CD4-positive, alpha-beta T cell (primary cell): ENCODE measurements around the gene TM2D3. TPM values are rescaled to one million over a fixed set of nuclear protein-coding genes. Genes with fewer than 3 reads are reported as not detected.

Experiments
- ATAC-seq: fragments of 200-7000 bp; cut with Tn5 transposase; one replicate; pipeline ENCODE4 v1.10.0; 2022; ENCODE audit warnings: mild to moderate bottlenecking; ENCODE audit not compliant: poor library complexity
- CTCF ChIA-PET: fragments of 350-600 bp; sonication (Branson Sonifier 250); formaldehyde crosslinking; loops from one replicate; lab custom pipeline; 2021; ENCODE audit warnings: antibody characterized with exemption, inconsistent platforms; lab: Charles Lee
- POLR2A ChIA-PET: fragments of 350-600 bp; sonication (Branson Sonifier 250); formaldehyde crosslinking; loops from one replicate; lab custom pipeline; 2021; ENCODE audit warnings: antibody characterized with exemption, inconsistent platforms; lab: Charles Lee
- DNase-seq, 14 experiments: peaks; one replicate each; pipeline ENCODE4 v3.0.0-alpha.2; 2013 to 2020; ENCODE audit warnings: mixed read lengths in 2 of 14
- H3K27ac ChIP-seq, 2 donors: one replicate each; pipeline versions ENCODE4 v1.5.1 to v1.7.0; 2013; ENCODE audit warnings: low read length in 2 of 2, low read depth in 1 of 2, mild to moderate bottlenecking in 1 of 2
- H3K27me3 ChIP-seq, 2 experiments: 1 replicate in 1 of 2; 2 replicates in 1 of 2; pipeline versions ENCODE4 v1.6.1 to v1.7.0; 2013; ENCODE audit warnings: low read length in 2 of 2, control low read depth in 1 of 2, mild to moderate bottlenecking in 1 of 2, moderate library complexity in 1 of 2; ENCODE audit not compliant: insufficient read depth in 2 of 2, control insufficient read depth in 1 of 2
- H3K36me3 ChIP-seq: one replicate; pipeline ENCODE4 v1.6.1; 2013; ENCODE audit warnings: low read length, control low read depth; ENCODE audit not compliant: insufficient read depth
- H3K4me1 ChIP-seq: one replicate; pipeline ENCODE4 v1.6.1; 2013; ENCODE audit warnings: low read length, control low read depth; ENCODE audit not compliant: insufficient read depth
- H3K4me3 ChIP-seq: one replicate; pipeline ENCODE4 v1.5.1; 2013; ENCODE audit warnings: mild to moderate bottlenecking, low read length, moderate library complexity
- H3K9me3 ChIP-seq, 2 experiments: 1 replicate in 1 of 2; 2 replicates in 1 of 2; pipeline versions ENCODE4 v1.6.1 to v1.7.0; 2013; ENCODE audit warnings: low read length in 2 of 2, mild to moderate bottlenecking in 2 of 2, control low read depth in 1 of 2, moderate library complexity in 1 of 2; ENCODE audit not compliant: control insufficient read depth in 1 of 2, insufficient read depth in 1 of 2
- H3K27ac Mint-ChIP-seq: one replicate; pipeline ENCODE4 v1.8.0; 2020; ENCODE audit warnings: mixed read lengths
- H3K27me3 Mint-ChIP-seq: one replicate; pipeline ENCODE4 v1.8.0; 2021; ENCODE audit warnings: mixed read lengths
- H3K36me3 Mint-ChIP-seq: one replicate; pipeline ENCODE4 v1.8.0; 2021; ENCODE audit warnings: low read depth, mixed read lengths
- H3K4me1 Mint-ChIP-seq: one replicate; pipeline ENCODE4 v1.8.0; 2021; ENCODE audit warnings: low read depth, mixed read lengths
- H3K4me3 Mint-ChIP-seq: one replicate; pipeline ENCODE4 v1.8.0; 2020; ENCODE audit warnings: mild to moderate bottlenecking, mixed read lengths
- H3K9me3 Mint-ChIP-seq: one replicate; pipeline ENCODE4 v1.8.0; 2020; ENCODE audit warnings: mixed read lengths
- intact Hi-C, 2 experiments: fragments of 100-400 bp; cut with DNase I in 1 of 2; cut with micrococcal nuclease in 1 of 2; formaldehyde crosslinking; loops; one replicate each; pipeline versions ENCODE4 v1.15.1 to v1.9.0; 2023 to 2025; cut with DNase I, micrococcal nuclease
- total RNA-seq, 174 experiments: library from RNA in 2 of 174; stranded (reverse) in 2 of 174; gene quantifications; one replicate each; pipeline ENCODE4 v1.2.3 and lab custom pipeline; 2021 to 2026
- TF ChIP-seq, protein P1 (sequence below): fragments of 200-600 bp; IDR thresholded peaks from one replicate; pipeline ENCODE4 v1.8.0; 2022; ENCODE audit warnings: antibody characterized with exemption, mild to moderate bottlenecking

TM2D3 gene
- total RNA-seq, 2 experiments from 2014 or later: 102 to 107 TPM

- Histone ChIP-seq H3K9me3 (no peaks in the 10 kb centered on the region), H3K4me3 (peak overlapping the region; percentile 82), H3K27me3 (no peaks in the 10 kb centered on the region), H3K36me3 (peaks cover 41% of the 10 kb centered on the region), H3K4me1 (peaks cover 24% of the 10 kb centered on the region), H3K27ac (peak overlapping the region; percentile 96)
- peaks cover 66% of the 10 kb centered on the region for H3K36me3 Mint-ChIP-seq
- no peaks in the 10 kb centered on the region for H3K27me3 Mint-ChIP-seq
- DNase-seq (peak in 1 of 14 experiments; percentile 9), ATAC-seq (no peak)
- TF ChIP-seq, protein P1, sequence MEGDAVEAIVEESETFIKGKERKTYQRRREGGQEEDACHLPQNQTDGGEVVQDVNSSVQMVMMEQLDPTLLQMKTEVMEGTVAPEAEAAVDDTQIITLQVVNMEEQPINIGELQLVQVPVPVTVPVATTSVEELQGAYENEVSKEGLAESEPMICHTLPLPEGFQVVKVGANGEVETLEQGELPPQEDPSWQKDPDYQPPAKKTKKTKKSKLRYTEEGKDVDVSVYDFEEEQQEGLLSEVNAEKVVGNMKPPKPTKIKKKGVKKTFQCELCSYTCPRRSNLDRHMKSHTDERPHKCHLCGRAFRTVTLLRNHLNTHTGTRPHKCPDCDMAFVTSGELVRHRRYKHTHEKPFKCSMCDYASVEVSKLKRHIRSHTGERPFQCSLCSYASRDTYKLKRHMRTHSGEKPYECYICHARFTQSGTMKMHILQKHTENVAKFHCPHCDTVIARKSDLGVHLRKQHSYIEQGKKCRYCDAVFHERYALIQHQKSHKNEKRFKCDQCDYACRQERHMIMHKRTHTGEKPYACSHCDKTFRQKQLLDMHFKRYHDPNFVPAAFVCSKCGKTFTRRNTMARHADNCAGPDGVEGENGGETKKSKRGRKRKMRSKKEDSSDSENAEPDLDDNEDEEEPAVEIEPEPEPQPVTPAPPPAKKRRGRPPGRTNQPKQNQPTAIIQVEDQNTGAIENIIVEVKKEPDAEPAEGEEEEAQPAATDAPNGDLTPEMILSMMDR: no peak
- no peaks in the 10 kb centered on the region for H3K9me3 Mint-ChIP-seq
- ChIA-PET POLR2A (interaction anchor here (1.1 to 2.4 kb wide), 5 partner anchors 11 to 1051 kb away, joined by 4 to 33 read pairs (median 8); partner anchors contain the start of genes ASB7, LINS1, SNRPA1 and TARS3), CTCF (interaction anchor here (1.2 kb wide), 1 partner anchor 11 kb away, joined by 5 read pairs; no protein-coding TSS in a partner anchor)
- peak overlapping the region; percentile 97 for H3K4me3 Mint-ChIP-seq
- peaks cover 45% of the 10 kb centered on the region for H3K4me1 Mint-ChIP-seq
- H3K27ac Mint-ChIP-seq: peak overlapping the region; percentile 98
- intact Hi-C loops: loop anchor here (1.0 to 5.0 kb wide), 5 partner anchors 69 to 566 kb away; partner anchors contain the start of genes SELENOS (in 1 of the 2), SNRPA1 (in 1 of the 2) and TARS3 (in 1 of the 2)
These were observed 727 bp upstream of the TM2D3 start for GRCh38 chr15:101652786-101653430.

DNA sequence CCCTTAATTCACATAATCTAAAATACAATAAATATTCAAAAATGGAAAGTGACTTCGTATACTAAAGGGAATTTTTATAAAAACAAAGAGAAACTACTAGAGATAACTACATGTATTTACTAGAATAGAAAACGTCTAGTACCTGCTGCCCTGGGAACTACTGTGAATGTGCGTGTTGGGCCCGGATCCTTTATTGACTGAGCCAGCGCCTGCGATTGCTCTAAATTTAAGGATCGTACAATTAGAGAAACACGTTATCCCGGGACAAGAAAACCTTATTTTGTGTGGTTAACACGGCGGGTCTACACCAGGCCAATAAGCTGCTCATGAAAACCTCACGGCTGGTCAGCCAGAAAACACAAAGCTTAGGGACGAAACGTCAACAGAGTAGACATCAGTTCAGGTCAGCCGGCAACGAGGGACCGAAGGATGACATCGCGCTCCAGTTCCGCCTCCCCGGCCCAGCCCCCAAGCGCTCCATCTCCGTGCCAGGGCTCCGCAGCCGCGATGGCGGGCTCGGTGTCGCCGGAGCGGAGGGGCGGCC, 555 bp downstream of the TM2D3 start:
- Histone ChIP-seq H3K27ac (peak overlapping the region; percentile 96), H3K27me3 (no peaks in the 10 kb centered on the region), H3K4me1 (peaks cover 24% of the 10 kb centered on the region), H3K4me3 (peak overlapping the region; percentile 82), H3K9me3 (no peaks in the 10 kb centered on the region), H3K36me3 (peaks cover 46% of the 10 kb centered on the region)
- Mint-ChIP-seq H3K4me1 (peaks cover 52% of the 10 kb centered on the region), H3K4me3 (peak overlapping the region; percentile 97), H3K36me3 (peaks cover 73% of the 10 kb centered on the region), H3K27ac (peak overlapping the region; percentile 98), H3K27me3 (no peaks in the 10 kb centered on the region), H3K9me3 (no peaks in the 10 kb centered on the region)
- no peak for DNase-seq
- intact Hi-C loops: loop anchor here (1.0 to 5.0 kb wide), 5 partner anchors 71 to 564 kb away; partner anchors contain the start of genes SELENOS (in 1 of the 2), SNRPA1 (in 1 of the 2) and TARS3 (in 1 of the 2)
- ChIA-PET POLR2A (interaction anchor here (1.0 to 2.4 kb wide), 7 partner anchors 10 to 1050 kb away, joined by 4 to 33 read pairs (median 6); partner anchors contain the start of genes ASB7, LINS1, SNRPA1 and TARS3), CTCF (interaction anchor here (0.8 to 1.3 kb wide), 4 partner anchors 9 to 400 kb away, joined by 3 to 10 read pairs (median 3); partner anchors contain the start of gene CHSY1)
- ATAC-seq: peak; percentile 45
- TF ChIP-seq, protein P1: no peak

DNA sequence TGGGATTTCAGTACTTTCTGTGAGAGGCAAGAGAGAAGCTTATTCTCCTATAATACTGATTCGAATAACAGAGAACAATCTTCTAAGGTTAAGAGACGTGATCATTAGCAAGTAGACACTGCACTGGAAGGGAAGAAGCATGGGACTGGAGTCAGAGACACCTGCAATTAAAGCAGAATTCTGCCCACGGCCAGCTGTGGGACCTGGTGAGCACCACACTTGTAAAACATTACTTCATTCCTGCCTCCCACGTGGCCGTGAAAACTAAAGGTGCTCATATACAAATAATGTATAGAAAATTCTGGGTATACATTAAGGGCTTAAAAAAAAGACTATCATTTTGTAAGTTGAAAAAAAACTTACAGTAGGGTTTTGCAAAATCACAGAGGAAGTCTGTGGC, 2.0 kb downstream of the TM2D3 start:
- peaks cover 63% of the 10 kb centered on the region for H3K4me1 Mint-ChIP-seq

More for the DNA sequence above, 2.0 kb downstream of the TM2D3 start:
- DNase-seq (no peak), ATAC-seq (no peak)
- Histone ChIP-seq H3K27ac (peak overlapping the region in 1 of 2 donors; percentile 7), H3K4me1 (peaks cover 24% of the 10 kb centered on the region), H3K36me3 (peaks cover 52% of the 10 kb centered on the region), H3K9me3 (no peaks in the 10 kb centered on the region), H3K27me3 (no peaks in the 10 kb centered on the region), H3K4me3 (no peak overlapping the region)
- TF ChIP-seq, protein P1: no peak
- no peaks in the 10 kb centered on the region for H3K9me3 Mint-ChIP-seq
- no peaks in the 10 kb centered on the region for H3K27me3 Mint-ChIP-seq
- POLR2A ChIA-PET: interaction anchor here (1.9 kb wide), 1 partner anchor 73 kb away, joined by 7 read pairs; the partner anchor contains the start of gene TARS3
- H3K27ac Mint-ChIP-seq: peak overlapping the region; percentile 98
- H3K36me3 Mint-ChIP-seq: peaks cover 77% of the 10 kb centered on the region
- H3K4me3 Mint-ChIP-seq: peak overlapping the region; percentile 97
- CTCF ChIA-PET: interaction anchor here (0.6 to 2.0 kb wide), 2 partner anchors 9 to 327 kb away, joined by 3 to 13 read pairs; no protein-coding TSS in a partner anchor
- intact Hi-C loops: loop anchor here (5.0 kb wide), 3 partner anchors 72 to 563 kb away; partner anchors contain the start of genes SELENOS (in 1 of the 2) and TARS3 (in 1 of the 2)
